GM23248 (cell line): ENCODE measurements around the gene SMYD3.

Source experiments
- EZH2 ChIP-seq: fragments of 200-600 bp; sonication (generic); IDR thresholded peaks from 2 replicates; pipeline ENCODE4 v1.6.1; 2018; ENCODE audit warnings: antibody characterized with exemption, mild to moderate bottlenecking; ENCODE audit not compliant: insufficient read depth, poor library complexity, severe bottlenecking
- EZH2phosphoT487 ChIP-seq: fragments of 200-600 bp; sonication (generic); IDR thresholded peaks from 2 replicates; pipeline ENCODE4 v1.6.1; 2018; ENCODE audit warnings: antibody characterized with exemption, moderate library complexity, mild to moderate bottlenecking, low read depth; ENCODE audit not compliant: insufficient read depth

- TF ChIP-seq EZH2 (no peak), EZH2phosphoT487 (no peak)
Observed at GRCh38 chr1:246291127-246291526, 216.0 kb downstream of the SMYD3 start.
